ENCODE measurements around the gene SLC25A26. TPM values are rescaled to one million over a fixed set of nuclear protein-coding genes. Genes with fewer than 3 reads are reported as not detected.

The SLC25A26 gene
- total and polyA plus RNA-seq, 3 experiments from 2014 or later: 18.9 to 38.4 (median 22.5) TPM

DNA sequence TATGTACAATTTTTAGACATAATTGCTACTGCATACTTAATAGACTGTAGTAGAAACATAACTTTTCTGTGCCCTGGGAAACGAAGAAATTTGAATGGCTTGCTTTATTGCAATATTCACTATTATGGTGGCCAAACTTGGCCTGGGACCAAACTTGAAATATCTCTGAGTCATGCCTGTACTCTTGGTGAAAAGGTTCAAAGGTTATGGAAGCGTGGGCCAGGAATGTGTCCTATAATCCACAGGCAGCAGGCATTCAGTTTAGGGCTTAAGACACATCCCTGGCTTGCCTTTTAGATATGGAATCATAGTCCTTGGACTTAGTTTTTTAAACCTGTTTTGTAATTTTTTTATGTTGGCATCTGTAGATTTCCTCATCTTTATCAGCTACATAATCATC lies 155.8 kb downstream of the SLC25A26 start:
- H3K4me3 Mint-ChIP-seq: no peak overlapping the region
- CTCF ChIA-PET: interaction anchor here (2.2 to 3.3 kb wide), 4 partner anchors 73 to 439 kb away, joined by 11 to 27 read pairs (median 16); no protein-coding TSS in a partner anchor
- H3K27ac ChIP-seq (ENCODE audit: low read depth, low read length): no peak overlapping the region
- peaks cover 22% of the 10 kb centered on the region for H3K36me3 ChIP-seq (ENCODE audit: insufficient read depth, low read length)
- peaks cover 15% of the 10 kb centered on the region for H3K4me1 ChIP-seq (ENCODE audit: insufficient read depth, low read length)
- H3K27me3 Mint-ChIP-seq: no peaks in the 10 kb centered on the region
- H3K9me3 Mint-ChIP-seq: no peaks in the 10 kb centered on the region
- H3K27ac Mint-ChIP-seq: peak overlapping the region in 7 of 8 donors; percentile 13 to 99 (median 56)
- H3K27me3 ChIP-seq (ENCODE audit: insufficient read depth, low read length, poor library complexity, severe bottlenecking): no peaks in the 10 kb centered on the region
- peaks cover 19 to 36% (median 31%) of the 10 kb centered on the region in 3 donors for H3K4me1 Mint-ChIP-seq
- H3K4me3 ChIP-seq (ENCODE audit: low read length): no peak overlapping the region
- H3K9me3 ChIP-seq (ENCODE audit: low read length): no peaks in the 10 kb centered on the region
- peaks cover 3 to 83% (median 28%) of the 10 kb centered on the region in 3 donors for H3K36me3 Mint-ChIP-seq
- no peak for DNase-seq
- POLR2A ChIA-PET: no interaction called here

DNA sequence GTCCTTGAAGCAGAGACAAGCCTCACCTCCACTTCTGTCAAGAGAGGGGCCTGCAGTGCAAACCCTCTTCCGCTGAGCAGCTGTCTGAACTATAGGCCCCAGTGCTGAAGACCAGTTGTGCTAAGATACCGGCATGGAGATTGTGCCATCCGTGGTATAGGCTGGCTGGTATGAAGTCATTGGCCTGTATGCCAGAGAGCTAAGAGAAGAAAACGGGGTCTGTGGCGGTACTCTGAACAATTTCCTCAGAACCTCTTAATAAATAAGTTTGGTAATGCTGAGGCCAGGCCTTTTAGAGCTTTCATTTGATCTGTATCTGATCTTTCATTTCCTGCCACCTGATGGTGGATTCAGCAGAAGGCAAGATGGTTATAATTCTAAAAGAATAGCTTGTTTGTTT lies 157.0 kb downstream of the SLC25A26 start:
- Mint-ChIP-seq H3K9me3 (no peaks in the 10 kb centered on the region), H3K27me3 (no peaks in the 10 kb centered on the region), H3K4me1 (peaks cover 11 to 26% (median 23%) of the 10 kb centered on the region in 3 donors), H3K27ac (peak overlapping the region; percentile 63 to 99 (median 83)), H3K36me3 (peaks cover 3 to 91% (median 34%) of the 10 kb centered on the region in 3 donors), H3K4me3 (peak overlapping the region in 1 of 7 donors; percentile 42)
- H3K27me3 ChIP-seq (ENCODE audit: insufficient read depth, low read length, poor library complexity, severe bottlenecking): no peaks in the 10 kb centered on the region
- ChIA-PET CTCF (interaction anchor here (1.1 to 3.3 kb wide), 21 partner anchors 9 to 449 kb away, joined by 3 to 27 read pairs (median 6); no protein-coding TSS in a partner anchor), POLR2A (interaction anchor here (0.6 to 1.1 kb wide), 2 partner anchors 76 to 80 kb away, joined by 4 to 6 read pairs; no protein-coding TSS in a partner anchor)
- peak in 1 of 5 donors; percentile 24 for DNase-seq
- peaks cover 15% of the 10 kb centered on the region for H3K4me1 ChIP-seq (ENCODE audit: insufficient read depth, low read length)
- H3K4me3 ChIP-seq (ENCODE audit: low read length): no peak overlapping the region
- no peaks in the 10 kb centered on the region for H3K9me3 ChIP-seq (ENCODE audit: low read length)
- no peak overlapping the region for H3K27ac ChIP-seq (ENCODE audit: low read depth, low read length)
- H3K36me3 ChIP-seq (ENCODE audit: insufficient read depth, low read length): peaks cover 29% of the 10 kb centered on the region

DNA sequence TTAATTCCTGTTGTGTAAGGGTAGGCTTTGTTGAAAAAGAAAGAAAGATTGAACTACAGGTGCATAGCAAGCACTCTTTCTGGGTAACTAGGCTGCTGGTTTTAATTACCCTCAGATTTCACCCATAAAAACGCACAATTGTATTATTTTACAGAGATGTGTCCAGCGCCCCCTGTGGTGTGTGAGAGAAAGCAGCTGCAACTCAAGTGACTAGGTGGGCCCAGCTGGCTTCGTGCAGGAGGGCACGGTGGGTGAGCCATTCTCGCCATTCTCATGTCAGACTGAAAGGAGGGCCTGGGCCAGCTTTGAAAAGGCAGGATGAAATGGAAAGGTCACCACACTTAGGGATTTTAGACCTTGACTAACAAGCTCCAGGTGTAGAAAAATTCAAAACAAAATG lies 157.5 kb downstream of the SLC25A26 start:
- Histone ChIP-seq H3K36me3 (ENCODE audit: insufficient read depth, low read length) (peaks cover 34% of the 10 kb centered on the region), H3K4me3 (ENCODE audit: low read length) (no peak overlapping the region), H3K27ac (ENCODE audit: low read depth, low read length) (no peak overlapping the region), H3K4me1 (ENCODE audit: insufficient read depth, low read length) (peaks cover 15% of the 10 kb centered on the region), H3K27me3 (ENCODE audit: insufficient read depth, low read length, poor library complexity, severe bottlenecking) (no peaks in the 10 kb centered on the region), H3K9me3 (ENCODE audit: low read length) (no peaks in the 10 kb centered on the region)
- Mint-ChIP-seq H3K27me3 (no peaks in the 10 kb centered on the region), H3K27ac (peak overlapping the region; percentile 63 to 99 (median 83)), H3K4me3 (peak overlapping the region in 1 of 7 donors; percentile 42), H3K9me3 (no peaks in the 10 kb centered on the region), H3K4me1 (peaks cover 11 to 22% (median 21%) of the 10 kb centered on the region in 3 donors), H3K36me3 (peaks cover 3 to 91% (median 34%) of the 10 kb centered on the region in 3 donors)
- peak in 4 of 5 donors; percentile 10 to 44 (median 30) for DNase-seq
- ChIA-PET CTCF (interaction anchor here (0.8 to 3.3 kb wide), 22 partner anchors 9 to 449 kb away, joined by 3 to 27 read pairs (median 6); no protein-coding TSS in a partner anchor), POLR2A (interaction anchor here (0.6 to 1.1 kb wide), 2 partner anchors 76 to 80 kb away, joined by 4 to 6 read pairs; no protein-coding TSS in a partner anchor)

DNA sequence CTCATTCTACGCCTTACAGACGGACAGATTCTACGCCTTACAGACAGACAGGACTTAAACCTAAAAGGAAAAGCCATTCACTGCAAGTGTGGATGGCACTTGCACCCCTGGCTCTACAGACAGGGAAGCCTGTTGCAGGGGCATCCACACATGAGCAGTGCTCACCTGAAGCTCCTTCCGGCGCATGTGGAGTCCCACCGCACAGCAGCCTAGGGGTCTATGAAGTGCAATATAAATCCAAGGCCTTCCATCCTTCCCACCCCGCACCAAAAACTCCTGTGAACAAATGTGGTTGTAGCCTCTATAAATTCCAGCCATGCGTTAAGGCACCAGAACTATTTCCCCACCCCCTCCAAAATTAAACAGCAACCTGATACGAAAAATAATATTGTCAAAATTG lies 158.8 kb downstream of the SLC25A26 start:
- CTCF ChIA-PET: interaction anchor here (2.0 to 3.3 kb wide), 2 partner anchors 102 to 442 kb away, joined by 5 to 27 read pairs; no protein-coding TSS in a partner anchor
- Histone ChIP-seq H3K27ac (ENCODE audit: low read depth, low read length) (no peak overlapping the region), H3K9me3 (ENCODE audit: low read length) (no peaks in the 10 kb centered on the region), H3K36me3 (ENCODE audit: insufficient read depth, low read length) (peaks cover 45% of the 10 kb centered on the region), H3K27me3 (ENCODE audit: insufficient read depth, low read length, poor library complexity, severe bottlenecking) (no peaks in the 10 kb centered on the region), H3K4me1 (ENCODE audit: insufficient read depth, low read length) (peaks cover 15% of the 10 kb centered on the region), H3K4me3 (ENCODE audit: low read length) (no peak overlapping the region)
- DNase-seq: no peak
- POLR2A ChIA-PET: no interaction called here
- Mint-ChIP-seq H3K4me1 (peaks cover 11 to 25% (median 21%) of the 10 kb centered on the region in 3 donors), H3K27me3 (no peaks in the 10 kb centered on the region), H3K4me3 (no peak overlapping the region), H3K27ac (peak overlapping the region in 6 of 8 donors; percentile 13 to 76 (median 48)), H3K9me3 (no peaks in the 10 kb centered on the region), H3K36me3 (peaks cover 13 to 95% (median 43%) of the 10 kb centered on the region in 3 donors)

DNA sequence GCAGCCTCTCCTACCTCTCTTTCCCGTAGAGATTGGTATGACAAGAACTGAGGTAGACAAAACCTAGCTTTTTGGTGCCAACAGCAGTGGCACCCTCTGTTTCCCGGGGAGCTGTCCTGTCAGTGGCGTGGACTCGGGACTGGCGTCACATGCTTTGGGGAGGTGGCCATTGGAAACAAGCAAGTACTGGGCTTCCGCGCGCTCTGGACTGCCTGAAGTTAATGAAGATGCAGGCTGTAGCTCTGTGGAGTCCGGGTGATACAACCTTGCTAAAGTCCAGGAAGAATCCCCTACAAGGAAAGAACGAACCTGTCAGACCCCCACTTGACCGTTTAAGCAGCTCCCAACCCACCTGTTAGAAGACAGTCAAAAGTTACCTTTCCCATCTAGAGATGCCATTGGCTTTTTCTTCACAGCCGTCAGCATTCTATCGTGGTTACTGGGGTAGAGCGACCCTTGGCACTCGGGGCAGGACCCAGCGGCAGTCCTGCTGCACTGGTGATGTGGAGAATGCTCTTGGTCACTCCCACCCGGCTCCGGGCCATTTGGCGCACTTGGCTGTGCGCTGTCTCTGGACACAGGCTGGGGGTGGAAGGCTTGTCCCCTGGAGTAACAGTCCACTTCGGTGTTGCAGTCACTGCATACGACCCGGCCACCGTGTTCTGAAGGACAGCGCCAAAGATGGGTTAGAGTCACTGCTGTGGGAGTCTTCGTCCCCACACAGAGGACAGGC lies 159.6 kb downstream of the SLC25A26 start:
- POLR2A ChIA-PET: no interaction called here
- H3K36me3 ChIP-seq (ENCODE audit: insufficient read depth, low read length): peaks cover 53% of the 10 kb centered on the region
- CTCF ChIA-PET: no interaction called here
- no peak for DNase-seq
- H3K4me3 ChIP-seq (ENCODE audit: low read length): no peak overlapping the region
- Mint-ChIP-seq H3K36me3 (peaks cover 20 to 98% (median 43%) of the 10 kb centered on the region in 3 donors), H3K9me3 (no peaks in the 10 kb centered on the region), H3K4me3 (no peak overlapping the region), H3K27ac (peak overlapping the region in 4 of 8 donors; percentile 19 to 76 (median 58)), H3K4me1 (peaks cover 11 to 25% (median 21%) of the 10 kb centered on the region in 3 donors), H3K27me3 (no peaks in the 10 kb centered on the region)
- H3K27me3 ChIP-seq (ENCODE audit: insufficient read depth, low read length, poor library complexity, severe bottlenecking): no peaks in the 10 kb centered on the region
- H3K4me1 ChIP-seq (ENCODE audit: insufficient read depth, low read length): peaks cover 15% of the 10 kb centered on the region
- no peak overlapping the region for H3K27ac ChIP-seq (ENCODE audit: low read depth, low read length)
- no peaks in the 10 kb centered on the region for H3K9me3 ChIP-seq (ENCODE audit: low read length)

DNA sequence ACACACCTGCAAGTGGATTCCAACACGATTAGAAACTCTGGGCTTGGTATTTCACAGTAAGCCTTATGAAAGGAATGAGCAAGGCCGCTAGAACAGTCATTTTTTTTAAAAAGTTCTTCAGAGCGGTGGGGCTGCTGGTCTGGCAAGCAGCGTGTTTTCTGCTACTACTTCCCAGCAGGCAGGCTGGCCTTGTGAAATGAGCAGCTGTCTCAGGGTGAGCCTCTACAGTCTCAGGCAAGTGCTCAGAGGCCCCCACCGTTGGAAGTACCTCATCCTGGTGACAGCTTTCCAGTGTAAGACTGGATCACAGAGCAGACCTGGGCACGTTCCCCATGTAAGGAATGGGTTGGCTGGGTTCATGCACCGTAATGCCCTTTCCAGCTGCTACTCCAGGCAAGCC lies 160.8 kb downstream of the SLC25A26 start:
- no peak for DNase-seq
- H3K9me3 Mint-ChIP-seq: no peaks in the 10 kb centered on the region
- POLR2A ChIA-PET: no interaction called here
- H3K9me3 ChIP-seq (ENCODE audit: low read length): no peaks in the 10 kb centered on the region
- H3K27ac ChIP-seq (ENCODE audit: low read depth, low read length): no peak overlapping the region
- peaks cover 28 to 98% (median 49%) of the 10 kb centered on the region in 3 donors for H3K36me3 Mint-ChIP-seq
- no peaks in the 10 kb centered on the region for H3K27me3 ChIP-seq (ENCODE audit: insufficient read depth, low read length, poor library complexity, severe bottlenecking)
- peaks cover 65% of the 10 kb centered on the region for H3K36me3 ChIP-seq (ENCODE audit: insufficient read depth, low read length)
- H3K27ac Mint-ChIP-seq: peak overlapping the region in 1 of 8 donors; percentile 50
- CTCF ChIA-PET: interaction anchor here (1.0 kb wide), 1 partner anchor 128 kb away, joined by 3 read pairs; no protein-coding TSS in a partner anchor
- no peaks in the 10 kb centered on the region for H3K27me3 Mint-ChIP-seq
- H3K4me3 Mint-ChIP-seq: no peak overlapping the region
- H3K4me1 Mint-ChIP-seq: peaks cover 17 to 30% (median 22%) of the 10 kb centered on the region in 3 donors
- H3K4me1 ChIP-seq (ENCODE audit: insufficient read depth, low read length): peaks cover 15% of the 10 kb centered on the region
- H3K4me3 ChIP-seq (ENCODE audit: low read length): no peak overlapping the region

DNA sequence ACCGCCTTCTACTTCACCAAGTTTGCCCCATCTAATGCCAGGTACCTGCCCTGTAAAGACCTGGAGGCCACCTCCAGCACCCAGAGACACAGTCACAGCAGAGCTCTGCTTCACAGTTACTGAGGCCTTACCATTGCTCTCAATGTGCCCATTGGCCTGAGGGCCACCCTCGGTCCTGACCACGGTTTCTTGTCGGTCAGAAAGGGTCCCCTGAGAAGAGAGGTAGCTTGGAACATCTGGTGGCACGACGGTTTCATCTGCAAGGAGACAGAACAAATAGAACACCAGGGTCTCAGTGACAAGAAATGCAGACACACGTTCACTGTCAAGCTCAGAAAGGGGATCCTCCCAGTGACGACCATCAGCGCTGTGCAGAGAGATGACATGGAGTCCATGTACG lies 161.3 kb downstream of the SLC25A26 start:
- no peak for DNase-seq
- Histone ChIP-seq H3K9me3 (ENCODE audit: low read length) (no peaks in the 10 kb centered on the region), H3K36me3 (ENCODE audit: insufficient read depth, low read length) (peaks cover 68% of the 10 kb centered on the region), H3K4me3 (ENCODE audit: low read length) (no peak overlapping the region), H3K27ac (ENCODE audit: low read depth, low read length) (no peak overlapping the region), H3K4me1 (ENCODE audit: insufficient read depth, low read length) (peaks cover 14% of the 10 kb centered on the region), H3K27me3 (ENCODE audit: insufficient read depth, low read length, poor library complexity, severe bottlenecking) (no peaks in the 10 kb centered on the region)
- Mint-ChIP-seq H3K36me3 (peaks cover 28 to 98% (median 49%) of the 10 kb centered on the region in 3 donors), H3K4me1 (peaks cover 22 to 35% (median 24%) of the 10 kb centered on the region in 3 donors), H3K27ac (peak overlapping the region in 3 of 8 donors; percentile 9 to 60 (median 42)), H3K27me3 (no peaks in the 10 kb centered on the region), H3K9me3 (no peaks in the 10 kb centered on the region), H3K4me3 (no peak overlapping the region)
- POLR2A ChIA-PET: no interaction called here
- CTCF ChIA-PET: no interaction called here

DNA sequence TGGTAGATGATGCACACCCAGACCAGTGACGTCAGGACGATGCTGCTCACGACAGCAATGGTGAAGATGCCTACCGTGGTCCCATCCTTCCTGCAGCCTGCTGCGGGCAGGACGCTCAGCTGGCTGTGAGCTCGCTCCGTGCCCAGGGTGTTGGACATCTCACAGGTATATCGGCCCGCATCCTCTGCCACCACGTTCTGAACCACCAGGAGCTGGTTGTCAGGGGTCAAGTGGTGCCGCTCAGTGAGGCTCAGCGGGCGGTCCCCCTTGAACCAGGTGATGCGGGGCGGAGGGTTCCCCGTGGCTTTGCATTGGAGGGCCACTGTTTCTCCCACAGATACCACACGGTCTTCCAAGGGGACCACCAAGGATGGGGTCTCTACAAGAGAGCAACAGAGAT lies 162.2 kb downstream of the SLC25A26 start:
- POLR2A ChIA-PET: no interaction called here
- Mint-ChIP-seq H3K36me3 (peaks cover 29 to 95% (median 46%) of the 10 kb centered on the region in 3 donors), H3K9me3 (peaks cover 0 to under 1% (median 0%) of the 10 kb centered on the region in 5 donors)

More for the DNA sequence above, 162.2 kb downstream of the SLC25A26 start:
- DNase-seq: no peak
- Histone ChIP-seq H3K4me1 (ENCODE audit: insufficient read depth, low read length) (peaks cover 9% of the 10 kb centered on the region), H3K27ac (ENCODE audit: low read depth, low read length) (no peak overlapping the region), H3K27me3 (ENCODE audit: insufficient read depth, low read length, poor library complexity, severe bottlenecking) (no peaks in the 10 kb centered on the region), H3K9me3 (ENCODE audit: low read length) (no peaks in the 10 kb centered on the region), H3K4me3 (ENCODE audit: low read length) (no peak overlapping the region), H3K36me3 (ENCODE audit: insufficient read depth, low read length) (peaks cover 63% of the 10 kb centered on the region)
- CTCF ChIA-PET: no interaction called here
- H3K27ac Mint-ChIP-seq: peak overlapping the region in 1 of 8 donors; percentile 41
- peaks cover 20 to 32% (median 21%) of the 10 kb centered on the region in 3 donors for H3K4me1 Mint-ChIP-seq
- H3K4me3 Mint-ChIP-seq: no peak overlapping the region
- H3K27me3 Mint-ChIP-seq: no peaks in the 10 kb centered on the region
